Measurements from ENCODE around the gene CMTM3. TPM values are rescaled to one million over a fixed set of nuclear protein-coding genes. Genes with fewer than 3 reads are reported as not detected.

The CMTM3 gene
- total and polyA plus RNA-seq, 9 of the 15 experiments (the other 6 are each of a cell fraction or from before 2014, with no cell fraction given), result 4.6 to 33.4 (median 17.5) TPM

DNA sequence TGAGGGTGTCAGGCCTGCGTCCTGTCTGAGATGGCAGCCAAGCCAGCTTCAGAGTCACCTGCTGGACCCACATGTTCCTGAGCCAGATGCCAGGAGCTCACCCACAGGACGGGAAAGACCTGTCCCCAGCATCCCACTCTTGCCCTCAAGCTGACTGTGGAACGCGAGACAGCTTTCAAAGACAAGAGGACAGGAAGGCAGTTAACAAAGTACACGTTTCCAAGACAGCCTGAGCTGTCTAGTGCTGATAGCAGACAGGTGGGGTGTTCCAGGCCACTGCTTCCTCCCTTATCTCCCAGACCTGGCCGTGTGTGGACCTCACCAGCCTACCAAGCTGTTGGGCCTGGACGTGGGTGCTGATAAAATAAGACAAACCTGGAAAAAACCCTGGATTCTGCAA is 13.2 kb downstream of the CMTM3 start (continued):
- TF ChIP-seq NCOA1 (IDR thresholded peaks at IDR 0.05; ENCODE audit: low read depth), result peak; percentile 59; the same call in 1 of the 2 replicates
- TF ChIP-seq ATF6 (CRISPR knock-in tag; IDR thresholded peaks at IDR 0.05), result no peak
- TF ChIP-seq CBX3 (IDR thresholded peaks at IDR 0.05; ENCODE audit: borderline replicate concordance in 1 of 2, low read length in 2 of 2), result no peak
- TF ChIP-seq, protein P1, sequence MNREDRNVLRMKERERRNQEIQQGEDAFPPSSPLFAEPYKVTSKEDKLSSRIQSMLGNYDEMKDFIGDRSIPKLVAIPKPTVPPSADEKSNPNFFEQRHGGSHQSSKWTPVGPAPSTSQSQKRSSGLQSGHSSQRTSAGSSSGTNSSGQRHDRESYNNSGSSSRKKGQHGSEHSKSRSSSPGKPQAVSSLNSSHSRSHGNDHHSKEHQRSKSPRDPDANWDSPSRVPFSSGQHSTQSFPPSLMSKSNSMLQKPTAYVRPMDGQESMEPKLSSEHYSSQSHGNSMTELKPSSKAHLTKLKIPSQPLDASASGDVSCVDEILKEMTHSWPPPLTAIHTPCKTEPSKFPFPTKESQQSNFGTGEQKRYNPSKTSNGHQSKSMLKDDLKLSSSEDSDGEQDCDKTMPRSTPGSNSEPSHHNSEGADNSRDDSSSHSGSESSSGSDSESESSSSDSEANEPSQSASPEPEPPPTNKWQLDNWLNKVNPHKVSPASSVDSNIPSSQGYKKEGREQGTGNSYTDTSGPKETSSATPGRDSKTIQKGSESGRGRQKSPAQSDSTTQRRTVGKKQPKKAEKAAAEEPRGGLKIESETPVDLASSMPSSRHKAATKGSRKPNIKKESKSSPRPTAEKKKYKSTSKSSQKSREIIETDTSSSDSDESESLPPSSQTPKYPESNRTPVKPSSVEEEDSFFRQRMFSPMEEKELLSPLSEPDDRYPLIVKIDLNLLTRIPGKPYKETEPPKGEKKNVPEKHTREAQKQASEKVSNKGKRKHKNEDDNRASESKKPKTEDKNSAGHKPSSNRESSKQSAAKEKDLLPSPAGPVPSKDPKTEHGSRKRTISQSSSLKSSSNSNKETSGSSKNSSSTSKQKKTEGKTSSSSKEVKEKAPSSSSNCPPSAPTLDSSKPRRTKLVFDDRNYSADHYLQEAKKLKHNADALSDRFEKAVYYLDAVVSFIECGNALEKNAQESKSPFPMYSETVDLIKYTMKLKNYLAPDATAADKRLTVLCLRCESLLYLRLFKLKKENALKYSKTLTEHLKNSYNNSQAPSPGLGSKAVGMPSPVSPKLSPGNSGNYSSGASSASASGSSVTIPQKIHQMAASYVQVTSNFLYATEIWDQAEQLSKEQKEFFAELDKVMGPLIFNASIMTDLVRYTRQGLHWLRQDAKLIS (CRISPR knock-in tag; IDR thresholded peaks at IDR 0.05), result no peak
- TF ChIP-seq HMGN3 (IDR thresholded peaks at IDR 0.05; ENCODE audit: borderline replicate concordance, extremely low read depth, insufficient read length, low read depth, low read length), result no peak
- no peak for TF ChIP-seq ZNF76 (CRISPR knock-in tag; IDR thresholded peaks at IDR 0.05; ENCODE audit: borderline replicate concordance)
- no peak for TF ChIP-seq ZNF408 (CRISPR knock-in tag; IDR thresholded peaks at IDR 0.05; ENCODE audit: low read depth)
- TF ChIP-seq SPI1 (IDR thresholded peaks at IDR 0.05; ENCODE audit: borderline replicate concordance, low read depth, low read length), result no peak
- TF ChIP-seq GATA2 (CRISPR knock-in tag; IDR thresholded peaks at IDR 0.05), result peak; percentile 90
- TF ChIP-seq CEBPG (CRISPR knock-in tag; IDR thresholded peaks at IDR 0.05), result no peak
- TF ChIP-seq CEBPG (tag; conservative IDR thresholded peaks at IDR 0.05 in 1 of 2, IDR thresholded peaks at IDR 0.05 in 1 of 2), result no peak
- TF ChIP-seq BCLAF1 (IDR thresholded peaks at IDR 0.05; ENCODE audit: borderline replicate concordance in 1 of 2, control insufficient read depth in 1 of 2, low read depth in 2 of 2, low read length in 1 of 2), result no peak
- TF ChIP-seq KDM2B (CRISPR knock-in tag; IDR thresholded peaks at IDR 0.05), result no peak
- TF ChIP-seq, protein P2, sequence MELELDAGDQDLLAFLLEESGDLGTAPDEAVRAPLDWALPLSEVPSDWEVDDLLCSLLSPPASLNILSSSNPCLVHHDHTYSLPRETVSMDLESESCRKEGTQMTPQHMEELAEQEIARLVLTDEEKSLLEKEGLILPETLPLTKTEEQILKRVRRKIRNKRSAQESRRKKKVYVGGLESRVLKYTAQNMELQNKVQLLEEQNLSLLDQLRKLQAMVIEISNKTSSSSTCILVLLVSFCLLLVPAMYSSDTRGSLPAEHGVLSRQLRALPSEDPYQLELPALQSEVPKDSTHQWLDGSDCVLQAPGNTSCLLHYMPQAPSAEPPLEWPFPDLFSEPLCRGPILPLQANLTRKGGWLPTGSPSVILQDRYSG (tag; conservative IDR thresholded peaks at IDR 0.05; ENCODE audit: low read depth), result no peak
- TF ChIP-seq LEF1 (IDR thresholded peaks at IDR 0.05), result peak; percentile 47; the same call in 1 of the 2 replicates
- TF ChIP-seq MTA2 (IDR thresholded peaks at IDR 0.05; ENCODE audit: low read depth), result peak; percentile 83
- peak; percentile 68 for TF ChIP-seq CCNT2 (IDR thresholded peaks at IDR 0.05; ENCODE audit: borderline replicate concordance, extremely low read depth, insufficient read length, low read depth, low read length)
- no peak for TF ChIP-seq ZNF124 (CRISPR knock-in tag; IDR thresholded peaks at IDR 0.05)
